Ureter (tissue), 1 donor: ENCODE results near the gene LRRC71. TPM values are rescaled to one million over a fixed set of nuclear protein-coding genes. Genes with fewer than 3 reads are reported as not detected.

Experiments
- total RNA-seq: library from RNA; stranded (reverse); gene quantifications from one replicate; pipeline ENCODE4 v1.2.4, GENCODE V29; 2023
- donor health status: DM: yes; HTN: yes; CAD: no.

The LRRC71 gene
- total RNA-seq, 1 donor from 2014 or later, result not detected

Other genes starting within 250 kb of the LRRC71 start
- gene NES, start 243.2 kb upstream of the LRRC71 start, total RNA-seq, result 42.4 TPM
- gene CRABP2, start 215.0 kb upstream of the LRRC71 start, total RNA-seq, result 229 TPM
- 49.5 TPM for gene METTL25B, start 192.2 kb upstream of the LRRC71 start, total RNA-seq
- gene ISG20L2, start 191.9 kb upstream of the LRRC71 start, total RNA-seq, result 42.7 TPM
- 91.6 TPM for gene MRPL24, start 179.5 kb upstream of the LRRC71 start, total RNA-seq
- 151 TPM for gene HDGF, start 169.0 kb upstream of the LRRC71 start, total RNA-seq
- 70.9 TPM for gene PRCC, start 153.1 kb upstream of the LRRC71 start, total RNA-seq
- gene SH2D2A, start 103.8 kb upstream of the LRRC71 start, total RNA-seq, result 6.7 TPM
- gene INSRR, start 61.5 kb upstream of the LRRC71 start, total RNA-seq, result 0.13 TPM
- gene NTRK1, start 59.8 kb upstream of the LRRC71 start, total RNA-seq, result 1.7 TPM
- gene PEAR1, start 26.9 kb upstream of the LRRC71 start, total RNA-seq, result 10.0 TPM
- 47.4 TPM for gene ARHGEF11, start 125.1 kb downstream of the LRRC71 start, total RNA-seq
- not detected for gene ETV3L, start 179.2 kb downstream of the LRRC71 start, total RNA-seq
- gene ETV3, start 217.8 kb downstream of the LRRC71 start, total RNA-seq, result 52.4 TPM